GM18951 (cell line): ENCODE data around the gene PAQR8.

Experiments used
- POLR2A ChIP-seq: IDR thresholded peaks from 4 replicates; pipeline ENCODE4 v1.6.1; 2011; ENCODE audit warnings: mild to moderate bottlenecking; ENCODE audit not compliant: insufficient read length, insufficient read depth; ENCODE audit errors: extremely low read depth
- in situ Hi-C: fragments of 300-500 bp; cut with MboI; formaldehyde crosslinking; loops from one replicate; pipeline ENCODE4 v1.12.0; 2022; ENCODE audit warnings: low sequenced_read_pairs, mixed read lengths, inconsistent platforms; ENCODE audit not compliant: unreplicated experiment

Gene PAQR8

GRCh38 chr6:52375780-52376556 is 14.0 kb downstream of the PAQR8 start:
- no peak for TF ChIP-seq POLR2A
- in situ Hi-C loops = loop anchor here (25.0 kb wide), 1 partner anchor 214 kb away; no protein-coding TSS in a partner anchor

GRCh38 chr6:52376763-52377162 is 14.8 kb downstream of the PAQR8 start:
- in situ Hi-C loops = loop anchor here (25.0 kb wide), 1 partner anchor 214 kb away; no protein-coding TSS in a partner anchor
- no peak for TF ChIP-seq POLR2A

- in situ Hi-C loops = loop anchor here (25.0 kb wide), 1 partner anchor 215 kb away; no protein-coding TSS in a partner anchor
- no peak for TF ChIP-seq POLR2A
Measured at GRCh38 chr6:52377538-52378221, 15.7 kb downstream of the PAQR8 start.

GRCh38 chr6:52381249-52381648 is 19.3 kb downstream of the PAQR8 start:
- no peak for TF ChIP-seq POLR2A
- in situ Hi-C loops = loop anchor here (25.0 kb wide), 1 partner anchor 219 kb away; no protein-coding TSS in a partner anchor

GRCh38 chr6:52384145-52384766 is 22.3 kb downstream of the PAQR8 start:
- in situ Hi-C loops = loop anchor here (25.0 kb wide), 1 partner anchor 222 kb away; no protein-coding TSS in a partner anchor
- no peak for TF ChIP-seq POLR2A

GRCh38 chr6:52385074-52385473 is 23.1 kb downstream of the PAQR8 start:
- in situ Hi-C loops = loop anchor here (25.0 kb wide), 1 partner anchor 223 kb away; no protein-coding TSS in a partner anchor
- TF ChIP-seq POLR2A = no peak

GRCh38 chr6:52388119-52388518 is 26.2 kb downstream of the PAQR8 start:
- in situ Hi-C loops = loop anchor here (25.0 kb wide), 1 partner anchor 226 kb away; no protein-coding TSS in a partner anchor

GRCh38 chr6:52388790-52389189 is 26.8 kb downstream of the PAQR8 start:
- no peak for TF ChIP-seq POLR2A
- in situ Hi-C loops = loop anchor here (25.0 kb wide), 1 partner anchor 226 kb away; no protein-coding TSS in a partner anchor

- in situ Hi-C loops = loop anchor here (25.0 kb wide), 1 partner anchor 227 kb away; no protein-coding TSS in a partner anchor
- no peak for TF ChIP-seq POLR2A
Measured at GRCh38 chr6:52389264-52389625, 27.3 kb downstream of the PAQR8 start.

- in situ Hi-C loops = loop anchor here (25.0 kb wide), 1 partner anchor 227 kb away; no protein-coding TSS in a partner anchor
- peak; percentile 19 for TF ChIP-seq POLR2A
Measured at GRCh38 chr6:52389626-52390360, 27.8 kb downstream of the PAQR8 start.

GRCh38 chr6:52390361-52390727 is 28.4 kb downstream of the PAQR8 start:
- TF ChIP-seq POLR2A = no peak
- in situ Hi-C loops = loop anchor here (25.0 kb wide), 1 partner anchor 228 kb away; no protein-coding TSS in a partner anchor

GRCh38 chr6:52391599-52391998 is 29.6 kb downstream of the PAQR8 start:
- in situ Hi-C loops = loop anchor here (25.0 kb wide), 1 partner anchor 229 kb away; no protein-coding TSS in a partner anchor

GRCh38 chr6:52392944-52393343 is 31.0 kb downstream of the PAQR8 start:
- no peak for TF ChIP-seq POLR2A
- in situ Hi-C loops = loop anchor here (25.0 kb wide), 1 partner anchor 231 kb away; no protein-coding TSS in a partner anchor

More at GRCh38 chr6:52391599-52391998, 29.6 kb downstream of the PAQR8 start:
- no peak for TF ChIP-seq POLR2A
